NOMO-1 treated with dmso at 0.1 percent for 144 hours (cell line): ENCODE data around the gene PMFBP1.

ENCODE experiments used
- DNase-seq: peaks from one replicate; lab custom pipeline; 2025; ENCODE audit not compliant: unreplicated experiment; lab: John Stamatoyannopoulos, UW

The PMFBP1 gene

DNA sequence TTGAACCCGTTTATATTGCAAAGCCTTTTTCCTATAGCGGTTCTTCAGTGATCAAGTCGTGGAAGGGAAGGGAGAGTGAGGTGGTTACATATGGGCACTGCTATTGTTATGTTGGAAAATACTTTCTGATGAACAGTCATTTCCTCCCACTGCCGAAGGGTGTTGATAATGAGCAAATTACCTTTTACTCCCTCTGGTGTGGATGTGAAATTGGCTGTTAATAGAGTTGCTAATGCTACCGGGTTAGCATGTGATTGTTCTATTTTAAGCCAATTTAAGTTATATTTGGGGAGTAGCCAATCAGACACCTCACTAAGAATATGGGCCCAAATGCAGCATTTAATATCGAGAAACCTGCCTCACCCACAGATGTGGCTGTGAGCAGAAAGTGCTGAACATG is 15.6 kb upstream of the PMFBP1 start:
- no peak for DNase-seq

GRCh38 chr16:72182976-72183375 is 11.0 kb upstream of the PMFBP1 start:
- DNase-seq, result no peak

DNA sequence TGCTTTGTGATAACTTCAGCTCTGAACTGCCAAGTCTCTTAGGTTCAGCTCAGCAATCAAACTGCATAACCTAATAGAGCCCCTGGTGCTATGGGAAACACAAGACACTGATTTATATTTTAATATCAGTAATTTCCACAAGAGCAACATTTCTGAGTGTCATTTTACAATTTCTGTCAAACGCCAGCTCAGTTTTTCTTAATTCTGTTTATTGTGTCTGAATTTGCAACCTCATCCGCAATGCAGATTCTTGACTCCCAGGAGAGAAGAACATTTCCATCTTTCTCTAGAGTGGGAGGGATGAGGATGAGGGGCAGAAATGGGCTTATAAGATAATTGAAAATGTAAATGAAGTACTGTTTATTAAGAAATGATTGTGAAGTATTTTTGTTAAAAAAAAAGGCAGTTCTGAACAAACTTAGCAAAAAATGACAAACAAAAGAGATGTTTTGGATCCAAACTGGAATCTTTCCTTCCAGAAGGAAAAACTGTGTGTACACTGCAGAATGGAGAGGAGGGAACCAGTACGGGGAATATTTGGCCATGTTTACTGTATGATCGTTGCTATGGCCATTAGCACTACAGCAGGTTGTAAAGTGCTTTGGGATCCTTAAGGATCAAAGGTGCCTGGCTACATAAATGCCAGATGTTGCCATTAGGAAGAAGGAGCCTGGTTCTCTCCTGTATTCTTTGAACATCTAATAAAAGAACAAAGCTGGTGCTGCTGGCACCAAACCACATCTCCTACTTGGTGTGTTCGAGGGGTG is 7.4 kb upstream of the PMFBP1 start:
- DNase-seq, result no peak

DNA sequence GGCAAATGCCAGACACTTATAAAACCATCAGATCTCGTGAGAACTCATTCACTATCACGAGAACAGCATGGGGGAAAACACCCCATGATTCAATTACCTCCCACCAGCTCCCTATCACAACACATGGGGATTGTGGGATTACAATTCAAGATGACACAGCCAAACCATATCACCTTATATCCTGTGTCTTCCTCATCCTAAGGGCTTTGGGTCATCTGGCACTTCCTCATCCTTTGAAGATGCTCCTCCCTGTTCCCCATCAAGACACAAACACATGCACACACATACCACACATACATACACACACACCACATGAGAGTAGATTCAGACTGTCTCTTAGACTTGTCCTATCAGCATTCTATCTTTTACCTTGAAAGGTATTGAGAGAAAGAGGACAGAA is 2.8 kb upstream of the PMFBP1 start:
- no peak for DNase-seq

- DNase-seq, result no peak
Measured at GRCh38 chr16:72173997-72174396, 2.0 kb upstream of the PMFBP1 start.

- no peak for DNase-seq
Measured at GRCh38 chr16:72171236-72171635, 719 bp downstream of the PMFBP1 start.

DNA sequence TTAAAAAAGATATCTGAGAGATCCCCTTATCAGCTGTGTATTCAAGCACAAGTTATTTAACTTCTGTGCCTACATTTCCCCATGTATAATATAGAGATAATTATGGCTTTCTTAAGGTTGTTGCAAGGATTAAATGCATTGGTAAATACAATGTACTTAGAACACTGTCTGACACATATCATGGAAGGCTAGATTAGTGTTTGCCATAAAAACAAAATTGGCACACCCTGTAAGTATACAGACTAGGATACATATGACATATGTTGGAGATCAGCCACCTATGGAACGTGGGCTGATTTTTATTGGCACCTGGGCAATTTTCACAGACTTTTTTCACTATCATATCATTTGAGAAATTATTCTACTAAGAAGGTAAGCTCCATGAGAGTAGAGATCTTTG is 2.2 kb downstream of the PMFBP1 start:
- no peak for DNase-seq

GRCh38 chr16:72168365-72168764 is 3.6 kb downstream of the PMFBP1 start:
- no peak for DNase-seq

DNA sequence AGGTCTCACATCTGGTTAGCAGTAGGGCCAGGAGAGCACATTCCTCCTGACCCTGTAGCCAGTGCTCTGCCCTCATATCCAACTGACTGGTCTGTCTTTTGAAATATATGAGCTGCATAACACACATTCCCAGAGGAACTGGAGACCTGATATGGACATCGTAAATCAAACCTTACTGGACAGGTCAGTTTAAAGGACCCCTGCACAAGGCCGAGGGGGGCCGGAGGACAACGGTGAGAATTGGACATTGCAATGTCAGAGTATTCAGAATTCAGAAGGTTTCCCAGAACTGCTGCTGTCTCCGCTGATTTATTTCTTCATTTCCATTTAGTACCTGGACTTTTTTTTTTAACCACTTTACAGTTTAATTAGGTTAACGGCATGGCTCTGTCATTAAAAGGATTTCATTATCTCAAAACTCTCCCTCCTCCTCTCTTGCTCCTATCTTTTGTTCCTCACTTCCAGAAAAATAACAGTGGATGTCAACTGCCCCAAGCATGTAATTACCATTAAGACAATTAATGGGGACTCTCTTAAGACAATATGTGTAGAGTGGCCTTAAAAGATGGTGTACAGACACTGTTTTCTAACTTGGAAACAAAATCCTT is 4.9 kb downstream of the PMFBP1 start:
- DNase-seq, result no peak

GRCh38 chr16:72166151-72166550 is 5.8 kb downstream of the PMFBP1 start:
- no peak for DNase-seq

DNA sequence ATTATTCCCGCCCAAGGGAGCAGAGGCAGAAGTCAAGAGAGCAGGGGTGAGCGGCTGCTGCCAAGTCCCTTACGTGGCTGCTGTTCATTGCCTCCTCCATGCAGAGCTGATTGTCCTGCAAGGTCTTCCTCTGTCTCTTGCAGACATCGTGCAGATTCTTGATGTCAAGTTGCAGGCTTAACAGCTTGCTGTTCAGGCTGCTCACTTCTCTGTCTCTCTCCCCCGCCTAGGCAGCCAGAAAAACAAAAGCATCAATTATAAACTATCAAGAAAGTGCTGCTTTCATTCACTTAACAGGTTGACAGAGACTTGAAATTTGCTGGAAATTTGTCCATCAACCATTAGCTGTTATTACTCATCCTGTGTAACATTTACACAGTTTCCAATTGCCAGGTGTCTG is 7.3 kb downstream of the PMFBP1 start:
- DNase-seq, result no peak

DNA sequence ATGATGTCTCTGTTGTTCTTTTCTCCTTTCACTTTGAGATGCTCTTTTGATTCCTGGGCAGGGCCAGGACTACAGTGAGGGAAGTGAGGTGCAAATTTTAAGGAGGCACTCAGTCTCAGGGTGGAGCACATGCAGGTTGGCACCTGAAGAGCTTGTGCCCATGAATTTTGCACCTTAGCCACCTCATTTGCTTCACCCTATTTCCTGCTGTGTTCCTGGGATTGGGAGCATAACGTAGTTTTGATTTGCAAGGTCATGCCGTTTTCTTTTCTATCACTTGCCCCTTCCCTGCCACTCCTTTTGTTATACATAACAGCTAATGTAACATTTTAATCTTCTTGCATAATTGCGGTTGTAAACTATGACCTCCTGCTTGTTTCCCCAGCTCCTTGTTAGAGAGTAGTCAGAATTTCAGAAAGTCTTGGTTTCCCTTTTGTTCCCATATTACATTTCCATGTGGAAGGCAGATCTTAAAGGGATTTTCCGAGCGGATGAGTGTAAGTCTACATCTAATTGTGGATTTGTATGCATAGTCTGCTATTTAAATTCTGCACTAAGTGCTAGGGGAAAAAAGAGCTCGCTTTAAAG is 9.8 kb downstream of the PMFBP1 start:
- no peak for DNase-seq

- no peak for DNase-seq
Measured at GRCh38 chr16:72159801-72160200, 12.2 kb downstream of the PMFBP1 start.

DNA sequence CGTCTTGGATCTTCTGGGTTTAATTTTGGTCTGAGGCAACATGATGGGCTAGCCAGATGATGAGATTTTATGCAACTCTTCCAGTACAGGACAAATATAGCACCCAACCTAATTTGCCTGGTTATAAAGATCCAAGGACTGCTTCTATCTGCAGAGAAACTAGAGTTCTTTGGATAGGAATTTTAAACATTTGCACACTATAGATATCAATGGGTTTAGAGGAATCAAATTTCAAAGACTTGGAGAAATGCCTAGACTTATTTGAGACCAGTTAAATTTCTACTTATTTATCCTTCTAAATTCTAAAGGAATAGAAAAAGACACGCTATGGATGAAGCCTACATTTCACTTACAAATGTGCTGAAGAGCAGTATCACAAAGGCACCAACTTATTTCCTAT is 12.6 kb downstream of the PMFBP1 start:
- DNase-seq, result no peak

DNA sequence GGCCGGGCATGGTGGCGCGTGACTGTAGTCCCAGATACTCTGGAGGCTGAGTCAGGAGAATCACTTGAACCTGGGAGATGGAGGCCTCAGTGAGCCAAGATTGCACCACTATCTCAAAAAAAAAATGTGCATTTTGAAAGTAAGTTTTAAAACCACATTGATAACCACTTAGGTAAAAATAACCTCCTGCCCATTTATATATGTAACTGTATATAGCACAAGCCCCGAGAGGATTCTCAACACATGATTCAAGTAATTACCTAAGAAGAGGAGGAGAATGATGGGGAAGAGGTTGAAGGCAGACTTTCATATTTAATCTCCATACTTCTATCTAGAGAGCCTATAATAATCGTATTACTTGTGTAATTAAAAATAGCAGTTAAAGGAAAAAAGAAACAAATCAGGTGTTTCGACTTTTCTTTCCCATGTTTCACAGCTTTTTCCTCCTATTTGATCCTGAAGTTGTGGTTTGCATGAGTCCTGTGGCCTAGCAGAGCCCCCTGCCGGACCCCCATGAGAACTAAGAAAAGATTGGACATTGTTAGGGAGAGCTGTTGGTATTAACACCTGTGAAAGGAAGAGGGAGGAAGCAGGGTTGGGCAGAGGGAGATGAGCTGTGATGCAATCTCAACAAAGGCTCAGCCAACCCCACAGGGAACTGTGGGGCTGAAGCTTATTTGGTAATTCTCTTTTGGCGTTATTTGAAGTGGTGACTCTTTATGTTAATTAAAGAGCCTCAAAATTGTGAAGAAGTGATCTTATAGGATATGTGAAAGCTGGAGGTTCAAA is 22.1 kb downstream of the PMFBP1 start:
- no peak for DNase-seq

- no peak for DNase-seq
Measured at GRCh38 chr16:72142476-72142875, 29.5 kb downstream of the PMFBP1 start.

GRCh38 chr16:72139908-72140307 is 32.0 kb downstream of the PMFBP1 start:
- no peak for DNase-seq

DNA sequence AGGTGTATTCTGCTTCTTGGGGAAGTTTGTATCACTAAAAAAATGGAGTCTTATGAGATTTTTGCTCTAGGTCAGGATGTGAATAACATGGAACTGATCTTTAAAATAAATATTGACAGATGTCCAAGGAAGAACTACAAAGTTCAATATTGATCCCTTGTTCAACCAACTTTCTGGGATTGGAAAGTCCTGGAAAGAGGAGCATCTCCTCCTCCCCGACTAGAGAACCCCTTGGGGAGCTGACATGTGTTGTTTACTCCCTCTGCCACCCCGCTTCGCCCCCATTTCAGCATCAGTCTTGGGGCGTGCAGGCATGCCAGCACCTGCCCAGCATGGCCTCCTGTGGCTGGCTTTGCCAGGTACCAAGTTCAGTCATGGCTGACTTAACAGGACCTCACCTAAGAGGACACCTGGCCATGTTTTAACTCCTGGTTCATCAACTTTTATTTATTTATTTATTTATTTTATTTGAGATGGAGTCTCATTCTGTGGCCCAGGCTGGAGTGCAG is 33.8 kb downstream of the PMFBP1 start:
- no peak for DNase-seq

DNA sequence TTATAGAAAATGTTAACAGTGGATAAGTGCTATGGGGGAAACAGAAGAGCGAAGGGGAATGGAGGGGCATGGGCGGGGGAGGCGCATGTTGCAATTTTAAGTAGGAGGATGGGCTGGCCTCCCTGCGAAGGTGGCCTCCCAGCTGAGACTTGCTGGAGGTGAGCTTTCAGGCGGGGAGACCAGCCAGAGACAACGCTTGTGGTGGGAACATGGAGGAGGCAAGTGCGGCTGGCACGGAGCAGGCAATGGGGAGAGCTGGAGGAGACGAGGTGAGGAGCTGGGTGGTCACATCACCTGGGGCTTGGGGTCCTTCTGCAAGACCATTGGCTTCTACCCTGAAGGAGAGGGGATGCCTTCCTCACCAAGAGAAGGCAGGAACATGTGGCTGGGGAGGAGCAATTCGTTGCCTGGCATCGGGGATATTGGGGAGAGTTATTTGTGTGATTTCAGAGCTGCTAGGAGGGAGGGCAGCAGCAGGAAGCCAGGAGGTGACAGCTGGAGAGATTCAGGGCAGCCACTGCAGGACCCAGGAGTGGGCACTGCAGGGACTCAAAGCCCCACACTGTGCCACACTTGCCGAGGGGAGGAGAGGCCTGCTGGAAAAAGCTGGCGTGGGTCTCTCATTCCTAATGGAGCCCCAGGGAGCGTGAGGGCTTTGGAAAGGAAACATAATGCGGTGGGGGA is 34.4 kb downstream of the PMFBP1 start:
- DNase-seq, result no peak

- no peak for DNase-seq
Measured at GRCh38 chr16:72134507-72134906, 37.4 kb downstream of the PMFBP1 start.

- no peak for DNase-seq
Measured at GRCh38 chr16:72132726-72133125, 39.2 kb downstream of the PMFBP1 start.
